Measurements from ENCODE around the gene TM4SF1.

DNA sequence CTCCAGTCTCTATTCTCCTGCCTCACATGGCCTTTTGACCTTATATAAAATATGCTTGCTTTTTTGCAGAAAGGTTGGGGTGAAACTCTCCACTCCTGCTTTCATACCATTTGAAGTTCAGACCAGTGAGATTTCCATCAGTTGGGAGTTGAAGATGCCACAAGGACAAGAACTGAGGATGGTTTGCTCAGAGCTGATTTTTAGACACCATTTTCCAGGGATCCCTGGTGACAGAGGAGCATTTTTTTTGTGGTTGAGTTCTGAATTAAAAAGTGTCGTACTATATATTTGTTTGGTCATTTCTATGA is 8.8 kb upstream of the TM4SF1 start:
- TF ChIP-seq, protein P1, sequence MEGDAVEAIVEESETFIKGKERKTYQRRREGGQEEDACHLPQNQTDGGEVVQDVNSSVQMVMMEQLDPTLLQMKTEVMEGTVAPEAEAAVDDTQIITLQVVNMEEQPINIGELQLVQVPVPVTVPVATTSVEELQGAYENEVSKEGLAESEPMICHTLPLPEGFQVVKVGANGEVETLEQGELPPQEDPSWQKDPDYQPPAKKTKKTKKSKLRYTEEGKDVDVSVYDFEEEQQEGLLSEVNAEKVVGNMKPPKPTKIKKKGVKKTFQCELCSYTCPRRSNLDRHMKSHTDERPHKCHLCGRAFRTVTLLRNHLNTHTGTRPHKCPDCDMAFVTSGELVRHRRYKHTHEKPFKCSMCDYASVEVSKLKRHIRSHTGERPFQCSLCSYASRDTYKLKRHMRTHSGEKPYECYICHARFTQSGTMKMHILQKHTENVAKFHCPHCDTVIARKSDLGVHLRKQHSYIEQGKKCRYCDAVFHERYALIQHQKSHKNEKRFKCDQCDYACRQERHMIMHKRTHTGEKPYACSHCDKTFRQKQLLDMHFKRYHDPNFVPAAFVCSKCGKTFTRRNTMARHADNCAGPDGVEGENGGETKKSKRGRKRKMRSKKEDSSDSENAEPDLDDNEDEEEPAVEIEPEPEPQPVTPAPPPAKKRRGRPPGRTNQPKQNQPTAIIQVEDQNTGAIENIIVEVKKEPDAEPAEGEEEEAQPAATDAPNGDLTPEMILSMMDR (IDR thresholded peaks at IDR 0.05), result no peak
- TF ChIP-seq POLR2A (IDR thresholded peaks at IDR 0.05), result no peak

All from Peyer's patch (tissue), 4 donors.